K562 (cell line): ENCODE results near the gene STUM. TPM values are rescaled to one million over a fixed set of nuclear protein-coding genes. Genes with fewer than 3 reads are reported as not detected.

Experiments used
- ATAC-seq: fragments of 200-7000 bp; cut with Tn5 transposase; 3 replicates; pipeline ENCODE4 v1.9.1; 2020; ENCODE audit warnings: moderate library complexity
- BruUV-seq: library from RNA; stranded (reverse); fragments of 400-500 nt; replicated peaks from 2 replicates; lab custom pipeline; 2021; lab: Mats Ljungman, UMichigan
- CTCF ChIA-PET: fragments of 300-600 bp; formaldehyde crosslinking; extraction: SDS; loops from one replicate; lab custom pipeline; 2021; ENCODE audit warnings: low intra/inter-chr PET ratio; lab: Yijun Ruan, JAX
- POLR2A ChIA-PET: fragments of 300-600, 350-650 bp; sonication (Branson Sonifier 250); formaldehyde crosslinking; extraction: SDS; loops from one replicate; lab custom pipeline; 2021; ENCODE audit warnings: antibody characterized with exemption, inconsistent platforms; lab: Yijun Ruan, JAX
- DNase-seq, 4 experiments: peaks; one replicate each; pipeline versions ENCODE4 v3.0.0 to v3.0.0-alpha.2; 2011 to 2018; ENCODE audit warnings: low spot score in 3 of 4, mixed read lengths in 3 of 4; ENCODE audit errors: extremely low read depth in 1 of 4
- FAIRE-seq: peaks from 2 replicates; lab custom pipeline; 2011; peaks lifted over from hg19 to GRCh38; lab: Jason Lieb, UNC
- H2AFZ ChIP-seq: 2 replicates; pipeline ENCODE4 v1.6.0; 2011; ENCODE audit warnings: low read depth, low read length, control low read depth, inconsistent platforms
- H3K27ac ChIP-seq: fragments of 200-600 bp; 3 replicates; pipeline ENCODE4 v1.8.0; 2011; ENCODE audit warnings: low read depth, mild to moderate bottlenecking, control low read depth, inconsistent platforms, low read length, moderate library complexity, mixed read lengths; ENCODE audit errors: extremely low read depth
- H3K27me3 ChIP-seq, 2 experiments: fragments of 300-600 bp in 1 of 2; 2 replicates in 1 of 2; 3 replicates in 1 of 2; pipeline versions ENCODE4 v1.6.0 to v1.8.0; 2011; ENCODE audit warnings: inconsistent platforms in 2 of 2, low read length in 2 of 2, mild to moderate bottlenecking in 1 of 2, mixed read lengths in 1 of 2, moderate library complexity in 1 of 2; ENCODE audit not compliant: control insufficient read depth in 2 of 2, insufficient read depth in 2 of 2
- H3K36me3 ChIP-seq: fragments of 300-600 bp; 3 replicates; pipeline ENCODE4 v1.8.0; 2011; ENCODE audit warnings: mild to moderate bottlenecking, low read length, inconsistent platforms; ENCODE audit not compliant: control insufficient read depth, insufficient read depth
- H3K4me1 ChIP-seq, 2 experiments: fragments of 200-600 bp in 1 of 2; replicated peaks in 1 of 2; 2 replicates in 1 of 2; 3 replicates in 1 of 2; pipeline versions ENCODE4 v1.5.1 to v1.8.0; 2011; ENCODE audit warnings: inconsistent platforms in 2 of 2, low read length in 2 of 2, mild to moderate bottlenecking in 1 of 2, mixed read lengths in 1 of 2, moderate library complexity in 1 of 2; ENCODE audit not compliant: control insufficient read depth in 2 of 2, insufficient read depth in 2 of 2
- H3K4me2 ChIP-seq: 2 replicates; pipeline ENCODE4 v1.6.1; 2011; ENCODE audit warnings: low read length, control low read depth, inconsistent platforms, mixed read lengths; ENCODE audit not compliant: insufficient read depth
- H3K4me3 ChIP-seq: fragments of 200-600 bp; sonication (generic), shearing (Covaris generic); 2 replicates; pipeline ENCODE4 v1.5.1; 2016; ENCODE audit warnings: control low read depth, inconsistent platforms
- H3K79me2 ChIP-seq: fragments of 200-600 bp; 3 replicates; pipeline ENCODE4 v1.8.0; 2011; ENCODE audit warnings: low read length, inconsistent platforms; ENCODE audit not compliant: control insufficient read depth, insufficient read depth
- H3K9ac ChIP-seq, 2 experiments: 2 replicates each; pipeline versions ENCODE4 v1.6.0 to v1.6.1; 2011; ENCODE audit warnings: low read depth in 2 of 2, low read length in 2 of 2, control low read depth in 1 of 2, inconsistent platforms in 1 of 2, mild to moderate bottlenecking in 1 of 2, mixed read lengths in 1 of 2; ENCODE audit not compliant: insufficient read depth in 1 of 2
- H3K9me1 ChIP-seq: one replicate; pipeline ENCODE4 v1.6.0; 2011; ENCODE audit warnings: inconsistent platforms, mild to moderate bottlenecking, low read length, moderate library complexity; ENCODE audit not compliant: control insufficient read depth, insufficient read depth
- H3K9me3 ChIP-seq: replicated peaks from 2 replicates; pipeline ENCODE4 v1.5.1; 2011; ENCODE audit warnings: low read depth, low read length, inconsistent platforms; ENCODE audit not compliant: control insufficient read depth, insufficient read depth
- H4K20me1 ChIP-seq: replicated peaks from 2 replicates; pipeline ENCODE4 v1.6.1; 2011; ENCODE audit warnings: low read length, inconsistent platforms, mixed read lengths; ENCODE audit not compliant: control insufficient read depth, insufficient read depth
- ADNP ChIP-seq: fragments of 200-800 bp; sonication (Bioruptor generic); IDR thresholded peaks from 2 replicates; pipeline ENCODE4 v1.6.1; 2016; ENCODE audit warnings: missing genetic modification characterization, missing compliant biosample characterization
- EHMT2 ChIP-seq: fragments of 450-650 bp; IDR thresholded peaks from 2 replicates; pipeline ENCODE4 v1.6.1; 2018; ENCODE audit warnings: antibody characterized with exemption
- GTF2B ChIP-seq: IDR thresholded peaks from 2 replicates; pipeline ENCODE4 v1.6.1; 2011; ENCODE audit not compliant: insufficient read length; ENCODE audit errors: extremely low read depth
- ID3 ChIP-seq, 2 experiments: fragments of 250-450 bp in 1 of 2; fragments of 450-650 bp in 1 of 2; sonication (Bioruptor Pico) in 1 of 2; IDR thresholded peaks; 2 replicates each; pipeline versions ENCODE4 v1.6.1 to v1.8.0; 2016 to 2021; ENCODE audit warnings: mild to moderate bottlenecking in 2 of 2, moderate library complexity in 2 of 2, missing compliant biosample characterization in 1 of 2, missing genetic modification characterization in 1 of 2
- PTRF ChIP-seq: fragments of 450-650 bp; IDR thresholded peaks from 2 replicates; pipeline ENCODE4 v1.6.1; 2016; ENCODE audit warnings: mild to moderate bottlenecking, missing genetic modification characterization, missing compliant biosample characterization
- SRSF3 ChIP-seq: fragments of 200-400 bp; formaldehyde crosslinking; IDR thresholded peaks from 2 replicates; pipeline ENCODE4 v1.6.1; 2016; ENCODE audit warnings: mild to moderate bottlenecking, low read length, moderate library complexity; ENCODE audit not compliant: insufficient read depth
- ZNF695 ChIP-seq: fragments of 450-650 bp; formaldehyde crosslinking; IDR thresholded peaks from 2 replicates; pipeline ENCODE4 v1.4.0; 2020; ENCODE audit warnings: mild to moderate bottlenecking, moderate library complexity
- ZNF699 ChIP-seq: fragments of 250-450 bp; sonication (Bioruptor Pico); IDR thresholded peaks from 2 replicates; pipeline ENCODE4 v1.8.0; 2021; ENCODE audit warnings: mild to moderate bottlenecking, moderate library complexity; ENCODE audit not compliant: insufficient replicate concordance
- ZNF707 ChIP-seq: fragments of 250-450 bp; sonication (Bioruptor Pico); conservative IDR thresholded peaks from 2 replicates; pipeline ENCODE4 v1.8.0; 2022; ENCODE audit warnings: inconsistent platforms, mild to moderate bottlenecking, moderate library complexity
- WGBS: fragments of 100-300 bp; shearing (Covaris generic); methylation state at CpG from one replicate; pipeline ENCODE4 v1.1.6; 2016; ENCODE audit warnings: low coverage, mixed read lengths; ENCODE audit not compliant: insufficient coverage; ENCODE audit errors: missing lambda C conversion rate; 5-methylcytosine and 5-hydroxymethylcytosine counted together
- in situ Hi-C: fragments of 300-500 bp; cut with MboI; formaldehyde crosslinking; loops from 4 replicates; pipeline ENCODE4 v1.15.0; 2018; ENCODE audit warnings: inconsistent platforms, mixed read lengths
- intact Hi-C: fragments of 100-400 bp; cut with micrococcal nuclease; formaldehyde crosslinking; loops from 2 replicates; pipeline ENCODE4 v1.14.2; 2022
- polyA plus RNA-seq, 8 experiments: library from polyadenylated mRNA; depleted of rRNA in 4 of 8; stranded (reverse) in 5 of 8; unstranded in 3 of 8; fragments of >200 nt; fragmentation: Nextera tagmentation in 2 of 8; fragmentation: Illumina TruSeq in 1 of 8; extraction: Ambion mirVana in 2 of 8; extraction: Trizol in 1 of 8; gene quantifications; 2 replicates each; pipeline versions ENCODE4 v1.2.1 to v1.2.3, GENCODE V29; 2011 to 2014; ENCODE audit warnings: inconsistent platforms in 1 of 8, missing spikeins in 1 of 8
- total RNA-seq, 7 experiments: library from RNA; depleted of rRNA in 6 of 7; stranded (reverse); fragments of >200 nt in 6 of 7; fragmentation: Illumina TruSeq in 2 of 7; extraction: Trizol in 2 of 7; gene quantifications; 2 replicates each; pipeline versions ENCODE4 v1.2.1 to v1.2.3, GENCODE V29; 2011 to 2021; ENCODE audit warnings: low replicate concordance in 1 of 7
- TF ChIP-seq, protein P1 (sequence below): fragments of 450-650 bp; IDR thresholded peaks from 2 replicates; pipeline ENCODE4 v1.6.1; 2016; ENCODE audit warnings: low read depth
- TF ChIP-seq, protein P2 (sequence below): fragments of 250-450 bp; sonication (Bioruptor Pico); IDR thresholded peaks from 2 replicates; pipeline ENCODE4 v1.4.0; 2020

STUM gene
- total and polyA plus RNA-seq, 9 of the 15 experiments (the other 6 are each of a cell fraction or from before 2014, with no cell fraction given) = not detected

DNA sequence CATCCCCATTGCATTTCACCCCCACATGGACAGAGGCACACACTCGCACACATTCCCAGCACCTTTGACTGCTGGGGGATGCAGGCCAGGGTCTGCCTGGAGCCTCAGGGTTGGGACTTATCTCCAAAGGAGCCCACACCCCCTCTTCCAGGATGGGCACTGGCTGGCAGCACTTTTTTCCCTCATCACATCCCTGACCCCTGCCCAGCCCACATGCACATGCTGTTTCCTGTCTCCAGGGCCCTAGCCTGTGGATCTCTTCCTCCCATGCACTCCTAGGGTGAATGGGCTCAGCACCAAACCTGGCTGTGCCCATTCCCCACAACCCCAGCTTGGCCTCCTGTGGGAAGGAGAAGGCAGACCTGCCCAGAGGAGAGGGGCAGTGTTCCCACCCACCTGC lies 59.3 kb downstream of the STUM start:
- Histone ChIP-seq H3K36me3 (no peaks in the 10 kb centered on the region), H3K9ac (no peak overlapping the region), H3K9me3 (no peaks in the 10 kb centered on the region), H3K9me1 (peaks cover 7% of the 10 kb centered on the region), H4K20me1 (no peaks in the 10 kb centered on the region; the same call in 1 of the 2 replicates), H3K79me2 (no peaks in the 10 kb centered on the region), H2AFZ (no peak overlapping the region), H3K4me1 (no peaks in the 10 kb centered on the region), H3K27me3 (peaks cover 48 to 80% of the 10 kb centered on the region in 2 experiments), H3K4me2 (no peak overlapping the region), H3K4me3 (no peak overlapping the region), H3K27ac (no peak overlapping the region)
- no TSS peak for BruUV-seq
- TF ChIP-seq EHMT2 (no peak), SRSF3 (no peak), ZNF707 (CRISPR knock-in tag) (no peak), ADNP (tag) (no peak), ZNF699 (CRISPR knock-in tag) (no peak), ID3 (CRISPR knock-in tag; IDR thresholded peaks at IDR 0.05) (no peak), ID3 (tag; IDR thresholded peaks at IDR 0.05) (no peak), ZNF695 (CRISPR knock-in tag) (no peak), GTF2B (no peak), PTRF (no peak)
- TF ChIP-seq, protein P1, sequence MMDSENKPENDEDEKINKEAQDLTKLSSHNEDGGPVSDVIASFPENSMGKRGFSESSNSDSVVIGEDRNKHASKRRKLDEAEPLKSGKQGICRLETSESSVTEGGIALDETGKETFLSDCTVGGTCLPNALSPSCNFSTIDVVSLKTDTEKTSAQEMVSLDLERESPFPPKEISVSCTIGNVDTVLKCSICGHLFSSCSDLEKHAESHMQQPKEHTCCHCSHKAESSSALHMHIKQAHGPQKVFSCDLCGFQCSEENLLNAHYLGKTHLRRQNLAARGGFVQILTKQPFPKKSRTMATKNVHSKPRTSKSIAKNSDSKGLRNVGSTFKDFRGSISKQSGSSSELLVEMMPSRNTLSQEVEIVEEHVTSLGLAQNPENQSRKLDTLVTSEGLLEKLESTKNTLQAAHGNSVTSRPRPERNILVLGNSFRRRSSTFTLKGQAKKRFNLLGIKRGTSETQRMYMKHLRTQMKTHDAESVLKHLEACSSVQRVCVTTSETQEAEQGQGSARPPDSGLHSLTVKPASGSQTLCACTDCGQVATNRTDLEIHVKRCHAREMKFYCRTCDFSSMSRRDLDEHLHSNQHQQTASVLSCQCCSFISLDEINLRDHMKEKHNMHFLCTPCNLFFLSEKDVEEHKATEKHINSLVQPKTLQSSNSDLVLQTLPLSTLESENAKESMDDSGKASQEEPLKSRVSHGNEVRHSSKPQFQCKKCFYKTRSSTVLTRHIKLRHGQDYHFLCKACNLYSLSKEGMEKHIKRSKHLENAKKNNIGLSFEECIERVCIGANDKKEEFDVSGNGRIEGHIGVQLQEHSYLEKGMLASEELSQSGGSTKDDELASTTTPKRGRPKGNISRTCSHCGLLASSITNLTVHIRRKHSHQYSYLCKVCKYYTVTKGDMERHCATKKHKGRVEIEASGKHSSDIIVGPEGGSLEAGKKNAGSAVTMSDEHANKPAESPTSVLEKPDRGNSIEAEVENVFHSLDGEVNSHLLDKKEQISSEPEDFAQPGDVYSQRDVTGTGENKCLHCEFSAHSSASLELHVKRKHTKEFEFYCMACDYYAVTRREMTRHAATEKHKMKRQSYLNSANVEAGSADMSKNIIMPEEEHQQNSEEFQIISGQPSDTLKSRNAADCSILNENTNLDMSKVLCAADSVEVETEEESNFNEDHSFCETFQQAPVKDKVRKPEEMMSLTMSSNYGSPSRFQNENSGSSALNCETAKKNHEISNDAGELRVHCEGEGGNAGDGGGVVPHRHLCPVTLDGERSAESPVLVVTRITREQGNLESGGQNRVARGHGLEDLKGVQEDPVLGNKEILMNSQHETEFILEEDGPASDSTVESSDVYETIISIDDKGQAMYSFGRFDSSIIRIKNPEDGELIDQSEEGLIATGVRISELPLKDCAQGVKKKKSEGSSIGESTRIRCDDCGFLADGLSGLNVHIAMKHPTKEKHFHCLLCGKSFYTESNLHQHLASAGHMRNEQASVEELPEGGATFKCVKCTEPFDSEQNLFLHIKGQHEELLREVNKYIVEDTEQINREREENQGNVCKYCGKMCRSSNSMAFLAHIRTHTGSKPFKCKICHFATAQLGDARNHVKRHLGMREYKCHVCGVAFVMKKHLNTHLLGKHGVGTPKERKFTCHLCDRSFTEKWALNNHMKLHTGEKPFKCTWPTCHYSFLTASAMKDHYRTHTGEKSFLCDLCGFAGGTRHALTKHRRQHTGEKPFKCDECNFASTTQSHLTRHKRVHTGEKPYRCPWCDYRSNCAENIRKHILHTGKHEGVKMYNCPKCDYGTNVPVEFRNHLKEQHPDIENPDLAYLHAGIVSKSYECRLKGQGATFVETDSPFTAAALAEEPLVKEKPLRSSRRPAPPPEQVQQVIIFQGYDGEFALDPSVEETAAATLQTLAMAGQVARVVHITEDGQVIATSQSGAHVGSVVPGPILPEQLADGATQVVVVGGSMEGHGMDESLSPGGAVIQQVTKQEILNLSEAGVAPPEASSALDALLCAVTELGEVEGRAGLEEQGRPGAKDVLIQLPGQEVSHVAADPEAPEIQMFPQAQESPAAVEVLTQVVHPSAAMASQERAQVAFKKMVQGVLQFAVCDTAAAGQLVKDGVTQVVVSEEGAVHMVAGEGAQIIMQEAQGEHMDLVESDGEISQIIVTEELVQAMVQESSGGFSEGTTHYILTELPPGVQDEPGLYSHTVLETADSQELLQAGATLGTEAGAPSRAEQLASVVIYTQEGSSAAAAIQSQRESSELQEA = no peak
- TF ChIP-seq, protein P2, sequence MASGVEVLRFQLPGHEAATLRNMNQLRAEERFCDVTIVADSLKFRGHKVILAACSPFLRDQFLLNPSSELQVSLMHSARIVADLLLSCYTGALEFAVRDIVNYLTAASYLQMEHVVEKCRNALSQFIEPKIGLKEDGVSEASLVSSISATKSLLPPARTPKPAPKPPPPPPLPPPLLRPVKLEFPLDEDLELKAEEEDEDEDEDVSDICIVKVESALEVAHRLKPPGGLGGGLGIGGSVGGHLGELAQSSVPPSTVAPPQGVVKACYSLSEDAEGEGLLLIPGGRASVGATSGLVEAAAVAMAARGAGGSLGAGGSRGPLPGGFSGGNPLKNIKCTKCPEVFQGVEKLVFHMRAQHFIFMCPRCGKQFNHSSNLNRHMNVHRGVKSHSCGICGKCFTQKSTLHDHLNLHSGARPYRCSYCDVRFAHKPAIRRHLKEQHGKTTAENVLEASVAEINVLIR (CRISPR knock-in tag) = no peak
- POLR2A ChIA-PET = interaction anchor here (0.6 to 1.1 kb wide), 2 partner anchors 29 to 998 kb away, joined by 3 read pairs; no protein-coding TSS in a partner anchor
- ATAC-seq (no peak), FAIRE-seq (no peak), DNase-seq (no peak)
- WGBS = 0% methylated on average over 1 of the region's 1 CpG
- in situ Hi-C loops = no loop called here
- CTCF ChIA-PET = interaction anchor here (0.6 kb wide), 1 partner anchor 839 kb away, joined by 3 read pairs; no protein-coding TSS in a partner anchor
- intact Hi-C loops = loop anchor here (2.0 to 10.0 kb wide), 2 partner anchors 183 to 483 kb away; no protein-coding TSS in a partner anchor
